HG02852 (cell line): ENCODE measurements around the gene ROCK2.
"Not testable (repeated sequence)": the region's sequence is repeated elsewhere in the genome, so short reads cannot be mapped to it uniquely, and the experiment has no call there.

Experiments used
- ATAC-seq: cut with Tn5 transposase; IDR thresholded peaks from one replicate; pipeline ENCODE4 v1.9.1; 2021; ENCODE audit warnings: mild to moderate bottlenecking, moderate library complexity; ENCODE audit not compliant: unreplicated experiment

ROCK2 gene

DNA sequence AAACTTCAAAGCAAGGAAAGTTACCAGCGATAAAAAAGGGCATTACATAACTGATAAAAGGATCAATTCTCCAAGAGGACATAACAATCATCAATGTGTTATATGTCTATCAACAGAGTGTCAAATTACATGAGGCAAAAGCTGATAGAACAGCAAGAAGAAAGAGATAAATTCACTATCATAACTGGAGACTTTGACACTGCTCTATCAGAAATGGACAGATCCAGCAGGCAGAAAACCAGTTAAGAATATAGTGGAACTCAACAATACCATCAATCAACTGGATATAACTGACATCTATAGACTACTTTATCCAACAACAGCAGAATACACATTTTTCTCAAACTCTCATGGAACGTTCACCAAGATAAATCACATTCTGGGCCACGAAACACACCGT lies 65.0 kb downstream of the ROCK2 start:
- no peak for ATAC-seq

DNA sequence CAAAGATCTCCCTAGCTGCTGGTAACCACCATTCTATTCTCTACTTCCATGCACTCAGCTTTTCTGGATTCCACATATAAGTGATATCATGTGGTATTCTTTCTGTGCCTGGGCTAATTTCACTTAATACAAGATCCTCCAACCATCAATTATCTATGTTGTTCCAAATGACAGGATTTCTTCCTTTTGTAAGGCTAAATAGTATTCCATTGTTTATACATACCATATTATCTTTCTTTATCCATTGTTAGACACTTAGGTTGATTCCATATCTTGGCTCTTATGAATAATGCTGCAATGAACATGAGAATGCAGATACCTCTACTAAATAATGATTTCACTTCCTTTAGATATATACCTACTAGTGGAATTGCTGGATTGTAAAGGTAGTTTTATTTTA lies 66.2 kb downstream of the ROCK2 start:
- no peak for ATAC-seq

DNA sequence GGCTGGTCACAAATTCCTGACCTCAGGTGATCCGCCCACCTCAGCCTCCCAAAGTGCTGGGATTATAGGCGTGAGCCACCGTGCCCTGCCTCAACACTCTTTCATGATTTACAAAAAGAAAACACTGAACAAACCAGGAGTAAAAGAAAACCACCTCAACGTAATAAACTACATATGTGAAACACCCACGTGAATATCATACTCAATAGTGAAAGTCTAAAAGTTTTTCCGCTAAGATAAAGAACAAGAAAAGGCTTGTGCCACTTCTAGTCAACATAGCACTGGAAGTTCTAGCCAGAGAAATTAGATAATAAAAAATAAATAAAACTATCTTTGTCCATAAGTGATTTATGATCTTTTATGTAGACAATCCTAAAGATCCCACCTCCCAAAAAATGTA lies 68.5 kb downstream of the ROCK2 start:
- ATAC-seq, result no peak

DNA sequence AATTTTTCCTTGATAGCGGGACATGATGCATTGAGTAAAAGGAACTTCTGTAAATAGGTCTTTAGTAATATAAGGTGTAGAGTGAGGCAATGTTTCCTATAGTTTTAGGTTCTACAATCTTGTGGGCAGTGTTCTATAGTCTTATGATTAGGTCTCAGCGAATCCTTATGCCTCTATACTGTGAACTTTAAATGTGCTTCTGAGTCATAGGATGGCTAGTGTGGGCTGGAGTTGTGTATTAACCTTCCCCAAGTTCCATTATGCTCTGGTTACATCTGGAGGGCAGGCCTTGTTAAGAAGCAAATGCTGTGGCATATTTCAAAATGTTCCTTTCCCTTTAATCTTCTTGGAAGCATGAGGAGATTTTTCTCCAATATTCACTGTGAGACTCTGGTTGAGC lies 73.5 kb downstream of the ROCK2 start:
- no peak for ATAC-seq

DNA sequence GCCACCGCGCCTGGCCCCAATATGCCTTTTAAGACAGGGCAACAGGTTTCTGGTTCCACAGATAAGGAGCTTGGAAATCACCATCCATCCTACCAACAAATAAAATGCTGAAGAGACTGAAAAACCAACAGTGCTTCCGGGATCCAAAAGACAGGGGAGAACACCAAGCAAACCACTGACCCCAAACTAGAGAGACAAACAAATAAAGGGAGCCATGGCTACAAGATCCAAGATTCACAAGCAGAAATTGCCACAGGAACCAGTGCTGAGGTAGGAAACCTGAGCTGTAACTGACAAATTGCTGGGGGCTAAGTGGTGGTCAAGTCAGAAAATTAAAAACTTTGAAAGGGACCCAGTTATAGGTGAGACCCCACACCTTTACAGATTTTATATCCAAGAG lies 76.5 kb downstream of the ROCK2 start:
- no peak for ATAC-seq

DNA sequence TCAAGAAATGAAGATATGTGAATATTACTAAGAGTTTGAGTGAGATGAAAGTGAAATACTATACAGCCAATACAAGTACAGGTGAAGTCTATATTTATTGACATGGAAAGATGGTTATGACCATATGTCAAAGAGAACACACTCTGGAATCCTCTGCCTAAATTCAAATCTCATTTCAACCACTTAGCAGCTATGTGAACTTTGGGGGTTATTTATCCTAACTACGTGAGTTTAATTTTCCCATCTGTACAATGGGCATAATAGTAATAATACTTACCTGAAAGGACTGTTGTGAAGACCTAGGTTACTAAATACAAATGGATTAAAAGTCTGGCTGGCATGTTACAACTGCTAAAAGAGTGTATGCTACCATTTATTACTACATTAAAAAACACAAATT lies 79.6 kb downstream of the ROCK2 start:
- ATAC-seq, result no peak

DNA sequence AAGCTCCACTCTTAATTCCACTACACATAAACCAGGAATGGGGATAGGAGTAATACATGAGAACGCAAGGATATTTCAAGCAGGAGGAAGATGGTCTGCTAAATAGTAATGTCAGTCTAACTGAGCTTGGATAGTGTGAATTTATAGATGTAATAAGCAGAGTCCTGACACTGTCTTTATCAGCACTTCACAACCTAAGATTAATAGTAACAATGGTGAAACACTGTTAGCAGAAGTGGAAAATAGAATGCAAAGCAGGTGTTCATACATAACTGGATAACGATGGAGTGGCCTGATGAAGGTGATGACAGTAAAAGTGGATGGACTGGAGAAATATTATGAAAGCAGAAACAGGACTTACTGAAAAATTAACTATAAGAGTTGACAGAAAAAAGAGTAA lies 80.4 kb downstream of the ROCK2 start:
- ATAC-seq, result no peak

DNA sequence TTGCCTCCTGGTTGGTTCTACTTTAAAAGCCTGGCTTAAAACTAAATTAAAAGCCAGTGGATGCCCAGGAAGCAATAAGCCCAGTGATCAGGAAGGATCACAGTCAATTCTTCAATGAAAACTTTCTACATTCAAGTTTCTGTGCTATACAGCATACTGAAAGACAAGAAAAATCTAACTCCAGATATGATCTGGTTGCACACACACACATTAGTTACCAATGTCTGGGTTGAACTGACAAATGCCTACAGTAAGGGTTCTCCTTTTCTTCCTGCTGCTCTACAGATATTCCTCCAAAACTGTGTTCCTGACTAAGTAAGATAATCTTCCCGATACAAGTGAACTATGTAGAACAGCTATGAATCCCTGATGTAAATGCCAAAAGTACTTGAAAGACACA lies 81.3 kb downstream of the ROCK2 start:
- no peak for ATAC-seq

DNA sequence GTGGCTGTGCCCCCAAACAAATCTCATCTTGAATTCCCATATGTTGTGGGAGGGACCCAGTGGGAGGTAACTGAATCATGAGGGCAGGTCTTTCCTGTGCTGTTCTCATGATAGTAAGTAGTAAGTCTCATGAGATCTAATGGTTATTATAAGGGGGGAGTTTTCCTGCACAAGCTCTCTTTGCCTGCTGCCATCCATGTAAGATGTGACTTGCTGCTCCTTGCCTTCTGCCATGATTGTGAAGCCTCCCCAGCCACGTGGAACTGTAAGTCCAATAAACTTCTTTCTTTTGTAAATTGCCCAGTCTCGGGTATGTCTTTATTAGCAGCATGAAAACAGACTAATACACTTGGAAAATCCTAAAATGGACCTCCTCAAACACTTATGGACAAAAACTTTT lies 82.0 kb downstream of the ROCK2 start:
- not testable (repeated sequence) for ATAC-seq

DNA sequence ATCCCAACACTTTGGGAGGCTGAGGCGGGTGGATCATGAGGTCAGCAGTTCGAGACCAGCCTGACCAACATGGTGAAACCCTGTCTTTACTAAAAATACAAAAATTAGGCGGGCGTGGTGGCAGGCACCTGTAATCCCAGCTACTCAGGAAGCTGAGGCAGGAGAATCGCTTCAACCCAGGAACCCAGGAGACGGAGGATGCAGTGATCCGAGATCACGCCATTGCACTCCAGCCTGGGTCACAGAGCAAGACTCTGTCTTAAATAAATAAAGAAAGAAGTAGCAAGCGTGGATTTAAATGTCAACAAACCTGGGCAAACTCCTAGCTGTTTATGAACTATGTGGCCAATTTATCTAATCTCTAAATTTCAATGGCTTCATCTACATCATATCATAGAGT lies 82.9 kb downstream of the ROCK2 start:
- ATAC-seq, result not testable (repeated sequence)

DNA sequence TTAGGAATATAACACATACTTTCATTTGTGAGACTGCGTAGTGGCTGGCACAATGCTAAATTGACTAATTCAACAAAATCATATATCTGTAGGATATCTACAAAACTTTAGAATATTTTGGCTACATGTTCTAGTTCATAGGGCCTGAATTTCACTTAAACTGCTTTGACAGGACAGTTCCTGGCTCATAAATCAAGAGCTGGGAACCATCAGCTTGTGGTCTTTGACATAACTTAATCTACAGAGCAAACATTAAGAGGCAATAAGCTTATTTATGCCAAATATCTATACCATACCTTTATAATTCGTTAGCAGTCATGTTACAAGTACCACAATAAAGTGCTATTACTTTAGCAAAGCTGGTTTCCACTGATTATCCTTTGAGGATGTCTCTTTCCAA lies 83.5 kb downstream of the ROCK2 start:
- ATAC-seq, result no peak

DNA sequence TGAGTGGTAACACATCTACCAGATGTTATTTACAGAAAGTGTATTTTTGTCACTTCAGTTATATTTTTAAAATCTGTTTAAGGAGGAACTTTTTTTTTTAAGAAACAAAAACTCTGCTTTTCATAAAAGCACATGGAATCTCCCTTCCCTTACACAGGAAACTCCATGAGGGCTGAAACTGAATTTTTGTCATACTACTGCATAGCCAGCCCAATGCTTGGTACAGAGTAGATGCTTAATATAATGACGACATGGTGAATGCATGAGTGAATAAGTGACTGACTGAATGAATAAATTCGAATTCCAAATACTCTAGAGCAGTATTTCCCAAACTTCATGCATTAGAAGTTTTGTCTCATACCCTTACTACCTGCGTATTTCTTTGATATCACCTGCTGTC lies 86.5 kb downstream of the ROCK2 start:
- ATAC-seq, result no peak

DNA sequence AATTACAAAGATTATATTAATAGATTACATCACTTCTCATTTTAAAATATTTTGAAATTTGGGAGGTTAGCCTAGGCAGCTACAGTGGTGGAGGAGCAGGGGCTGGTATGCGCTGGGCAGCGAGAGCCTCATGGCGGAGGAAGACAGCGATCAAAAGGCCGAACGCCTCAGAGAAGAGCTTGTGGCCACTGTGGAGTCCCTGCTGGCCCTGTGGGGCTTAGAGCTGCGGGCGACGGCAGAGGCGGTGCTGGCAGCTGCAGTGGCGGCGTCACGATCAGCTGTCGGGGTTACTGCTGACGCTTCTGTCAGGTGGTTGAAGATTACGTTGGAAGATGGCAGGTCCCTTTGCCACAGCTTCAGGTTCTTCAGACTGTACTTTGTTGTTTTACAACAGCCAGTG lies 87.4 kb downstream of the ROCK2 start:
- ATAC-seq, result no peak

DNA sequence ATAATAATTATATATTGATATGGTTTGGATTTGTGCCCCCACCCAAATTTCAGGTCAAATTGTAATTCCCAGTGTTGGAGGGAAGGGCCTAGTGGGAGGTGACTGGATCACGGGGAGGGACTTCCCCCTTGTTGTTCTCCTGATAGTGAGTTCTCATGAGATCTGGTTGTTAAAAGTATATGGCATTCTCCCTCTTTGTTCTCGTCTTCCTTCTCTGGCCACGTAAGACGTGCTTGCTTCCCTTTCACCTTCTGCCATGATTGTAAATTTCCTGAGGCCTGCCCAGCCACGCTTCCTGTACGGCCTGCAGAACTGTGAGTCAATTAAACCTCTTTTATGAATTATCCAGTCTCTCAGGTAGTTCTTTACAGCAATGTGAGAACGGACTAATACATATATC lies 88.3 kb downstream of the ROCK2 start:
- no peak for ATAC-seq

DNA sequence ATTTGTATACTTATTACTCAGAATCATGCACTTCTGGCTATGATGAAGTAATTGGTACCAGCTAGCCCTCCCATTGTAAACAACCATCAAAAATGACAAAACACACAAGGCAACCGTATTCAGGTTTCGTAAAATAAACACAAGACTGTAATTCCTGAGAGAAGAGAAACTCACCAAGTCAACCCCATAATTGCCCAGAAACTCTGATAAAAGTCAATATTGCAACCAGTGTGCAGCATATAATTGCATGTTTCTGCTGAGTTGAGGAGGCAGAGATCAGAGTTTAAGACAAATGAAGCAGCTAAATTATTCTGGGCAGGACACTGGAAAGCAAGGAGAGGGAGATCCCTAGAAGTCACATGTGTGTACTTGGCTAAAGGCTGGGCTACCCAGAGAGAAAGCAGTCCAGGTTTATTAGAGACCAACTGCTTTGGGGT lies 90.3 kb downstream of the ROCK2 start:
- ATAC-seq, result no peak

DNA sequence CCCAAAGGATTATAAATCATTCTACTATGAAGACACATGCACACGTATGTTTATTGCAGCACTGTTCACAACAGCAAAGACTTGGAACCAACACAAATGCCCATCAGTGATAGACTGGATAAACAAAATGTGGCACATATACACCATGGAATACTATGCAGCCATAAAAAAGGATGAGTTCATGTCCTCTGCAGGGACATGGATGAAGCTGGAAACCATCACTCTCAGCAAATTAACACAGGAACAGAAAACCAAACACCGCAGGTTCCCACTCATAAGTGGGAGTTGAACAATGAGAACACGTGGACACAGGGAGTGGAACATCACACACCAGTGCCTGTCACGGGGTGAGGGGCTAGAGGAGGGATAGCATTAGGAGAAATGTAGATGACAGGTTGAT lies 92.0 kb downstream of the ROCK2 start:
- not testable (repeated sequence) for ATAC-seq

DNA sequence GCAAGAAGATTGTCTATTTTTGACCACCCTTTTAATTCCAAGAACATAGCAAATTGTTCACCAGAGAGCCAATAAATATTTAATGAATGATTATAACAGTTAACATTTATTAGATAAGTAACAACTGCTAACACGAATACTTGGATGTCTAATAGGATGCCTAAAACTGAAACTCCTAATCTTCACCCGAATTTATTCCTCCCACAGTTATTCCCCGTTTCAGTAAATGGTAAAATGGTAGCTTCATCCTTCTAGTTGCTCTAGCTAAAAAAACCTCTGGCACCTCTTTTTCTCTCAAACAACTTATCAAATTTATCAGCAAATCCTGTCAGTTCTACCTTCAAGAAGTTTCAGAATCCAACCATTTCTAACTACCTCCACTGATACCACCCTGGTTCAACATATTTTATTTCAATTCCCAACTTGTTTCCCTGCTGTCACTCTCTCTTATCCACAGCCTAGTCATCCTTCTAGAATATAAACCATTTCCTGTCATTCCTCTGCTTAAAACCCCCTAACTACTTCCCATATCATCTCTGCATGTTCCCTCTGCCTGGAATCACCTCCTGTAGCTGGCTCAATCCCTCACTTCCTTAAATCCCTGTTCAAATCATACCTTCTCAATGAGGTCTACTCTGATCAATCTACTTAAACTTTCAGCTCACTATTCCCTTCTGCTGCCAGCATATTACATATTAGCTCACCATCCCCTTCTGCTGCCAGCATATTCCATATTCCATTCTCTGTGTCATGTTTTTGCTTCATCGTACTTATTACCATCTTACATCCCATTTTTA lies 93.8 kb downstream of the ROCK2 start:
- ATAC-seq, result no peak

DNA sequence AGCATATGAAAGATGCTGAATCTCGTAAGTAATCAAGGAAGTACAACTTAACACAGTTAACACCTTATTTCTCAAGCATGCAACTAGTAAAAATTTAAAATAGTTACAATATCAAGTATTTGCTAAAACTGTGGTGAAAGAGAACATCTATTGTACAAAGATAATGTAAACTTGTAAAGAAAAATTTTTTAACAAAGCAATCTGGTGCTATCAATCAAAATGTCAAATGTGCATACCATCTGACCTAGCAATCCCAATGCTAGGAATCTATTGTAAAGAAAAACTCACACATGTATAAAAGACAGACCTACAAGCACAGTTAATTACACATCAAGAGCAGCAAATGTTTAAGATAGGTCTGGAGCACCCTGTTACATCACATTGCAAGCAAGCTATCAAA lies 99.1 kb downstream of the ROCK2 start:
- no peak for ATAC-seq

DNA sequence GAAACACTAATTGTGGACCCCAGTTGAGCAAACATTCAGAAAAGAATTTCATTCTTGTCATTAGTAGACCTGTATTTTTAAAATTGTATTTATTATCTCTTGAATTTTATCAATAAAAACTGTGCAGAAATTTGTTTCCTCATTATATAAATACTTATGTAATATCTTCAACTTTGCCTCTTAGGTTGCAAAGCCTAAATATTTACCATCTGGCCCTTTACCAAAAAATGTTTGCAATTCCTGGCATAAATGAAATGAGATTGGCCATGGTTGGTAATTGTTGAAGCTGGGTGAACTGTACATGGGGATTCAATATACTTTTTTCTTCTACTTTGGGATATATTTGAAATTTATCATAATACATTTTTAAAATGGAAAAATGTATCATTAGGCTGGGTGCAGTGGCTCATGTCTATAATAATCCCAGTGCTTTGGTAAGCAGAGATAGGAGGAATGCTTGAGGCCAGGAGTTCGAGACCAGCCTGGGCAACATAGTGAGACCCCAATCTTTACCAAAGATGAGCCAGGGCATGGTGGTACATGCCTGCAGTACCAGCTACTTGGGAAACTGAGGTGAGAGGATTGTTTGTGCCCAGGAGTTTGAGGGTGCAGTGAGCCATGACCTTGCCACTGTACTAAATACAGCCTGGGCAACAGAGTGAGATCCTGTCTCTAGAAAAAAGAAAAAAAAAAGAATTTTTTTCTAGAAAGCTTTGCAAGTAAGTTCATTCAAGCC lies 100.2 kb downstream of the ROCK2 start:
- no peak for ATAC-seq

DNA sequence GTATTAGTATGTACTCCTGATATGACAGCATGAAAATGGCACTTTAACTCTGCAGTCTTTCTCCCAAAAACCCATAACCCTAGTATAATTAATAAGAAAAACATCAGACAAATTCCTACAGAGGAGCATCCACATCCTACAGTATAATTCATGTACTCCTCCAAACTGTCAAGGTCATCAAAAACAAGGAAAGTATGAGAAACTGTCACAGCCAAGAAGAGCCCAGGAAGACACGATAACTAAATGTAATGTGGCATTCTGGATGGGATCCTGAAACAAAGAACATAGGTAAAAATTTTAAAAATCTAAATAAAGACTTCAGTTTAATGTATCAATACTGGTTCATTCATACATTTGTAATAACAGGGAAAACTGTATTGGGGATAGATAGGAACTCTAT lies 100.9 kb downstream of the ROCK2 start:
- ATAC-seq, result no peak

DNA sequence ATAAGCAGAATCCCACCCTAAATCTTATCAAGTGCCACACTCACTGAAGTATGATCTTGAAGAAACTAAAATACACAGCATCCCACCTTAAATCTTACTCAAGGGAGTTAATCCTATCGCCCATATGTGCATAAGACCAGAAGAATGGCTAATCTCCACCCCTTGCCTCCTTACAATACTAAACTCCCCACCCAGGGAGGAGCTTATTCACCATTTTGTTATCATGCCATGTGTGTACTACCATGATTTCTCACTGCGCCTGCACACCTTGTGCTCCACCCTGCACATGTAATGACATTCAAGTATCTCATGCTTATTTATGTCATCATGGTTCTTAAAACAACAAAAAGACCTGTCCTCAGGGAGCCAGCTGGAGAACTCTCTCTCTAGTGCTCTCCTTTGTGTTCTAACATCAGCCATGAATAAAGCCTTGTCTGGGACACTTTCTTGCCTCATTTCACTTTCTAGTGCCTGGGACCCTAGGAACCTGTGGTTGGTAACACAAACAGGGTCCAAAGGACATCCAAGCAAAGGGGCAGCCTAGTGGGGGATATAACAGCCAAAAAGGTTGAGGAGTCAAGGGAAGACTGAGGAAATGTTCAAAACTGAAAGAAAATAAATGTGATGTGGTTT lies 101.8 kb downstream of the ROCK2 start:
- no peak for ATAC-seq
